Upper lobe of right lung (tissue), 1 donor: ENCODE results near the gene ADISSP. TPM values are rescaled to one million over a fixed set of nuclear protein-coding genes. Genes with fewer than 3 reads are reported as not detected.

Experiments used
- ATAC-seq: fragments of 200-7000 bp; cut with Tn5 transposase; one replicate; pipeline ENCODE4 v1.9.1; 2020; ENCODE audit warnings: mild to moderate bottlenecking, moderate library complexity
- DNase-seq: peaks from one replicate; pipeline ENCODE4 v3.0.0-alpha.2; 2020
- H3K27ac ChIP-seq: fragments of 200-600 bp; one replicate; pipeline ENCODE4 v1.8.0; 2022
- H3K27me3 ChIP-seq: fragments of 200-600 bp; one replicate; pipeline ENCODE4 v1.8.0; 2022; ENCODE audit warnings: mild to moderate bottlenecking
- H3K36me3 ChIP-seq: fragments of 200-600 bp; one replicate; pipeline ENCODE4 v1.8.0; 2022
- H3K4me1 ChIP-seq: fragments of 200-600 bp; one replicate; pipeline ENCODE4 v1.8.0; 2022
- H3K4me3 ChIP-seq: fragments of 200-600 bp; one replicate; pipeline ENCODE4 v1.8.0; 2022; ENCODE audit warnings: mild to moderate bottlenecking
- H3K9me3 ChIP-seq: fragments of 200-600 bp; one replicate; pipeline ENCODE4 v1.8.0; 2022
- CTCF ChIP-seq: fragments of 200-600 bp; IDR thresholded peaks from one replicate; pipeline ENCODE4 v1.8.0; 2022; ENCODE audit warnings: antibody characterized with exemption
- intact Hi-C: fragments of 100-400 bp; cut with DNase I; formaldehyde crosslinking; loops from one replicate; pipeline ENCODE4 v1.11.0; 2022
- total RNA-seq: library from RNA; stranded (reverse); fragmentation: NEBNext Ultra II Directional; extraction: Animal tissue kit (Norgen Biotek cat#: 25700); gene quantifications from one replicate; pipeline ENCODE4 v1.2.1, GENCODE V29; 2021
- donor health status: DM: no; HTN: yes; CAD: no; lungs with severe emphysema.

ADISSP gene
- total RNA-seq, 1 donor from 2014 or later, result 23.3 TPM

- TF ChIP-seq CTCF, result no peak
- intact Hi-C loops, result no loop called here
- H3K27ac ChIP-seq, result peak overlapping the region; percentile 63
- no peaks in the 10 kb centered on the region for H3K27me3 ChIP-seq
- H3K4me1 ChIP-seq, result peaks cover 28% of the 10 kb centered on the region
- H3K36me3 ChIP-seq, result no peaks in the 10 kb centered on the region
- DNase-seq (no peak), ATAC-seq (no peak)
- no peaks in the 10 kb centered on the region for H3K9me3 ChIP-seq
- H3K4me3 ChIP-seq, result no peak overlapping the region
These were observed 27.6 kb downstream of the ADISSP start for GRCh38 chr20:3739926-3740451.

DNA sequence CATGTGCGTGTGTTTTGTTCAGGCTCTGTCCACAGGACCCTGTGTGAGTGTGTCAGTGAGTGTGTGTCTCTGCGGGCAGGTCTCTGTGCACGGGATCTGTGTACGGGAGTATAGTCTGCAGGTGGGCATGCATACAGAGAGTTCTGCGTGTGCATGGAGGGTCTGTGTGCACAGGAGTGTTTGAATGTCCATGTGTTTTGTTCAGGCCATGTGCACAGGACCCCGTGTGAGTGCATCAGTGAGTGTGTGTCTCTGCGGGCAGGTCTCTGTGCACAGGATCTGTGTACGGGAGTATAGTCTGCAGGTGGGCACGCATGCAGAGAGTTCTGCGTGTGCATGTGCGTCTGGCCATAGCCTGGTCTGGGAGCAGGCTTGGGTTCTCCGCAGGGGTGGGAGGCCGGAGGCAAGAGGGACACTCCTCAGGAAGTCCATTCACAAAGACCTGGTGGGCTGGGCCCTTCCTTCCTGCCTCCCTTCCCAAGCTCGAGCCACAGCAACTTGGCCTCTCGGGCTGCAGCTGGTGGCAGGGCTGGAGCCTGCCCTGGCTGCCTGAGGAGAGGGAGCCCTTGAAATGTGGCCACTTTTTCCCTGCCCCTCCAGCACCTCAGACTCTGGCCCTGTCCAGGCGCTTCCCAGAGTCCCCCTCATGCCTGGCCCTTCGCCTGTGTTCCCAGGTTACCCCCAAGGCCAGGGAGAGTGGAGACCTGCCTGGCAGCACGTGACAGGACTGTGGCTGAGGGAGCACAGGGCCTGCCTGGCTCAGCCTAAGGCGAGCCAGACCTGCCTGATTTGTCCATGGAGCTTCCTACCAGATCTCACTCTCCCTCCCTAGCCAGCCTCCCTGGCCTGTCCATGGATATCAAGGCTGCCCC is 28.3 kb downstream of the ADISSP start:
- Histone ChIP-seq H3K4me1 (peaks cover 24% of the 10 kb centered on the region), H3K9me3 (no peaks in the 10 kb centered on the region), H3K36me3 (no peaks in the 10 kb centered on the region), H3K27ac (peak overlapping the region; percentile 63), H3K4me3 (no peak overlapping the region), H3K27me3 (no peaks in the 10 kb centered on the region)
- intact Hi-C loops, result no loop called here
- ATAC-seq, result peak; percentile 55
- no peak for DNase-seq
- TF ChIP-seq CTCF, result no peak

DNA sequence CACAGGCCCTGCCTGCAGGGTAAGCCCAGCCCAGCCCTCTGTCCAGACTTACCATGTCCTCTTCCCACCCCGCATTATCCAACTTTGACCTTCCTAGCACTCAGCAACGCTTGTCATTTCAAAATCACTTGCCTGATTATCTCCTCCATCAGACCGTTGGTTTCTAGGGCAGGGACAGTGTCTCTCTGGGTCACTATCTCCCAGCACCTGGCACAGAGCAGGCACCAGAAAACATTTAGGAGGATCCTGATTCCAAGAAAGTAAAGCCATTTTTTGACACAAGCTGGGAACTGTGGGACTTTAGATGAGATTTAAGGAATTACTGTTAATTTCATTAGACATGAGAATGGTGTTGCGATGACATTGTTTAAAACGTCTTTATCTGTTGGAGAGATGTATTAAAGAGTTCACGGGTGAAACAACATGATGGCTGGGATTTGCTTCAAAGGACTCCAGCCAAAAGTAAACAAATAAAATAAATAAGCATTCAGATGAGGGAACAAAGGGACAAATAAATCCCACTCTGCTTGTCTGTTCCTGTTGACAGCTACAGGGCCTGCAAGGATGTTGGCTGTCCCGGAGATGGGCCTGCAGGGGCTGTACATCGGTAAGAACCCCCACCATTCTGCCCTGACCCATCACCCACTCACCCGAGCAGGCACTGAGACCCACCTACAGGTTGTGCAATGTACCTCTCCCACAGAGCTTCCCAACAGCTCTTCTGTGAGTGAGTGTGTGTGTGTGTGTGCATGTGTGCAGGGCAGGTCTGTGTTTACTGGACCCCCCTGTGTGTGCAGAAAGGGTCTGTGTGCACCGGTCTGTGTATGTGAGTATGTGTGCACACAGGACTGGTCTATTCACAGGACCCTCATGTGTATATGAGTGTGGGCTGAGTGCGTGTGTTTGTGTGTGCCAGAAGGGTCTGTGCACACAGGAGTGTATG is 29.2 kb downstream of the ADISSP start:
- no peak for ATAC-seq

GRCh38 chr20:3735768-3736167 is 31.8 kb downstream of the ADISSP start:
- no peaks in the 10 kb centered on the region for H3K9me3 ChIP-seq
- ATAC-seq (no peak), DNase-seq (no peak)
- intact Hi-C loops, result no loop called here
- H3K4me3 ChIP-seq, result no peak overlapping the region
- peaks cover 24% of the 10 kb centered on the region for H3K4me1 ChIP-seq
- peaks cover 8% of the 10 kb centered on the region for H3K27me3 ChIP-seq
- H3K36me3 ChIP-seq, result no peaks in the 10 kb centered on the region
- H3K27ac ChIP-seq, result no peak overlapping the region
- TF ChIP-seq CTCF, result no peak

More for the DNA sequence above, 29.2 kb downstream of the ADISSP start:
- Histone ChIP-seq H3K27me3 (peaks cover under 1% of the 10 kb centered on the region), H3K36me3 (no peaks in the 10 kb centered on the region), H3K27ac (no peak overlapping the region), H3K4me3 (no peak overlapping the region), H3K9me3 (no peaks in the 10 kb centered on the region), H3K4me1 (peaks cover 24% of the 10 kb centered on the region)
- intact Hi-C loops, result no loop called here
- no peak for DNase-seq
- TF ChIP-seq CTCF, result no peak

DNA sequence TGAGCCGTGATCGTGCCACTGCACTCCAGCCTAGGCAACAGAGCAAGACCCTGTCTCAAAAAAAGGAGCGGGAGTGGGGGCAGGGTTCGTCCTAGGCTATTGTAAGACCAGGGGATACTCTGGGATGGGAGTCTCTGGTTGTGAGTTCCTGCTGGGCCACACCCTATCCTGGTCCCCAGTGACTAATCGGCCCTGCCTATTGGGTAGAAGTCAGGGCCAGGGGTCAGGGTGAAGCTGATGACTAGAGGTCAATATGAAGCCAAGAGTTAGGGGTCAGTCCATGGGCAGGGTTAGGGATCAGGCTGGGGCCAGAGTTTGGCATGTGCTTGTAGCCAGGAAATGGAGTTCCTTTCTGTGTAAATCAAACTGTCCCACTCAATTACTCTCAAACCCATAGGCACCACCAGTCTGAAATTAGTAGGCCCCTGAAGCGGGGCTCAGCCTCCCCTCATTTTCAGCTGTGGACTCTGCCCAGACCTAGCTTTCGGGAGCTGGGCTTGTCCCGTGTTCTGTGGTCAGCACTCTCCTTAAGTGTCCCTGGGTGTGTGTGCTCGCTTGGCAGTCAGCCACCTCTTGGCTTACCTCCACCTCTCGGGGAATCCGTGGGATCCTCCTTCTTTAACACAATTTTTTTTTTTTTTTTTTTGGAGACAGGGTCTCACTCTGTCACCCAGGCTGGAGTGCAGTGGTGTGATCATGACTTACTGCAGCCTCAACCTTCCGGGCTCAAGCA is 33.3 kb downstream of the ADISSP start:
- intact Hi-C loops, result no loop called here
- TF ChIP-seq CTCF, result no peak
- Histone ChIP-seq H3K9me3 (no peaks in the 10 kb centered on the region), H3K36me3 (no peaks in the 10 kb centered on the region), H3K27ac (peak overlapping the region; percentile 76), H3K27me3 (peaks cover 8% of the 10 kb centered on the region), H3K4me1 (peaks cover 15% of the 10 kb centered on the region), H3K4me3 (peak overlapping the region; percentile 50)
- DNase-seq (peak; percentile 76), ATAC-seq (peak; percentile 56)
